ENCODE results near the gene MTCH1.

DNA sequence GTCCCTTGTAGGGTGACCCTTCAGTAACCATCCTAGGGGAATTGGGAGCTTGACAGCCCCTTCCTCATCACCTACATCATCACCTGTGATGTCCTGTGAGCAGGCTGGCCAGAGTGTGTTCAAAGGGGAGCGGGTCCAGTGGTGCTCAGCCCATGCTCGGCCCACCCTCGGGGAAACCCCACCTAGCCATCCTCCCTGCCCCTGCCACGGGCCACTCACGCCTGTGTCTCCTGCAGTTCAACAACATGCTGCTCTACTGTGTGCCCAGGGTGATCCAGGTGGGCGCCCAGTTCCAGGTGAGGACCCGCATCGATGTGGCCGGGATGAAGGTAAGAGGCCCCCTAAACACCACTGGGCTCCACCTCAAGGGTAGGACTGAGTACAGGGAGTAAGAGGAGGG, 29.5 kb upstream of the MTCH1 start:
- TF ChIP-seq POLR2A (IDR thresholded peaks at IDR 0.05; ENCODE audit: low read depth, low read length): no peak
- TF ChIP-seq, protein P1, sequence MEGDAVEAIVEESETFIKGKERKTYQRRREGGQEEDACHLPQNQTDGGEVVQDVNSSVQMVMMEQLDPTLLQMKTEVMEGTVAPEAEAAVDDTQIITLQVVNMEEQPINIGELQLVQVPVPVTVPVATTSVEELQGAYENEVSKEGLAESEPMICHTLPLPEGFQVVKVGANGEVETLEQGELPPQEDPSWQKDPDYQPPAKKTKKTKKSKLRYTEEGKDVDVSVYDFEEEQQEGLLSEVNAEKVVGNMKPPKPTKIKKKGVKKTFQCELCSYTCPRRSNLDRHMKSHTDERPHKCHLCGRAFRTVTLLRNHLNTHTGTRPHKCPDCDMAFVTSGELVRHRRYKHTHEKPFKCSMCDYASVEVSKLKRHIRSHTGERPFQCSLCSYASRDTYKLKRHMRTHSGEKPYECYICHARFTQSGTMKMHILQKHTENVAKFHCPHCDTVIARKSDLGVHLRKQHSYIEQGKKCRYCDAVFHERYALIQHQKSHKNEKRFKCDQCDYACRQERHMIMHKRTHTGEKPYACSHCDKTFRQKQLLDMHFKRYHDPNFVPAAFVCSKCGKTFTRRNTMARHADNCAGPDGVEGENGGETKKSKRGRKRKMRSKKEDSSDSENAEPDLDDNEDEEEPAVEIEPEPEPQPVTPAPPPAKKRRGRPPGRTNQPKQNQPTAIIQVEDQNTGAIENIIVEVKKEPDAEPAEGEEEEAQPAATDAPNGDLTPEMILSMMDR (conservative IDR thresholded peaks at IDR 0.05; ENCODE audit: low read depth, low read length): no peak
- no peak for TF ChIP-seq RFX5 (IDR thresholded peaks at IDR 0.05; ENCODE audit: low read depth, low read length)
- TF ChIP-seq CEBPB (IDR thresholded peaks at IDR 0.05; ENCODE audit: low read depth, low read length): no peak
- TF ChIP-seq, protein P2, sequence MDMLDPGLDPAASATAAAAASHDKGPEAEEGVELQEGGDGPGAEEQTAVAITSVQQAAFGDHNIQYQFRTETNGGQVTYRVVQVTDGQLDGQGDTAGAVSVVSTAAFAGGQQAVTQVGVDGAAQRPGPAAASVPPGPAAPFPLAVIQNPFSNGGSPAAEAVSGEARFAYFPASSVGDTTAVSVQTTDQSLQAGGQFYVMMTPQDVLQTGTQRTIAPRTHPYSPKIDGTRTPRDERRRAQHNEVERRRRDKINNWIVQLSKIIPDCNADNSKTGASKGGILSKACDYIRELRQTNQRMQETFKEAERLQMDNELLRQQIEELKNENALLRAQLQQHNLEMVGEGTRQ (IDR thresholded peaks at IDR 0.05; ENCODE audit: low read depth, low read length): no peak
- no peak for TF ChIP-seq NFE2L2 (IDR thresholded peaks at IDR 0.05; ENCODE audit: low read depth, low read length)

Measured in IMR-90 (cell line).